ENCODE measurements around the gene TSPAN13. TPM values are rescaled to one million over a fixed set of nuclear protein-coding genes. Genes with fewer than 3 reads are reported as not detected.

Gene TSPAN13
- total RNA-seq, 1 experiment from 2014 or later: 80.8 TPM

GRCh38 chr7:16774294-16774693 lies 20.7 kb downstream of the TSPAN13 start:
- intact Hi-C loops (cut with micrococcal nuclease; ENCODE audit: unreplicated experiment): no loop called here
- BruUV-seq (replicated peaks): no TSS peak
- CTCF ChIA-PET: no interaction called here

GRCh38 chr7:16774986-16775385 lies 21.4 kb downstream of the TSPAN13 start:
- intact Hi-C loops (cut with micrococcal nuclease; ENCODE audit: unreplicated experiment): no loop called here
- H3K4me1 ChIP-seq (ENCODE audit: control insufficient read depth, insufficient read depth, low read length): peaks cover 23% of the 10 kb centered on the region
- DNase-seq (ENCODE audit: low read depth, low spot score): no peak
- no TSS peak for BruUV-seq (replicated peaks)
- H3K27me3 ChIP-seq (ENCODE audit: control insufficient read depth, insufficient read depth, low read length): no peaks in the 10 kb centered on the region
- H3K36me3 ChIP-seq (ENCODE audit: control insufficient read depth, insufficient read depth, low read length): no peaks in the 10 kb centered on the region
- no peak overlapping the region for H3K27ac ChIP-seq (ENCODE audit: low read length)
- H3K4me3 ChIP-seq (ENCODE audit: low read depth in 2 of 2, low read length in 2 of 2): no peak overlapping the region
- no peak for TF ChIP-seq SIN3A (IDR thresholded peaks at IDR 0.05; ENCODE audit: borderline replicate concordance, insufficient read depth, low read depth, low read length)
- no peak for ATAC-seq
- ChIA-PET POLR2A (interaction anchor here (0.5 kb wide), 1 partner anchor 94 kb away, joined by 3 read pairs; no protein-coding TSS in a partner anchor), CTCF (no interaction called here)
- no peaks in the 10 kb centered on the region for H3K9me3 ChIP-seq (ENCODE audit: control insufficient read depth, insufficient read depth, low read depth, low read length)
- in situ Hi-C loops (cut with HindIII; ENCODE audit: low pct_unique_long_range_greater_than_20kb, low sequenced_read_pairs): no loop called here

More at GRCh38 chr7:16774294-16774693, 20.7 kb downstream of the TSPAN13 start:
- POLR2A ChIA-PET: no interaction called here
- no peak for DNase-seq (ENCODE audit: low read depth, low spot score)
- Histone ChIP-seq H3K9me3 (ENCODE audit: control insufficient read depth, insufficient read depth, low read depth, low read length) (no peaks in the 10 kb centered on the region), H3K36me3 (ENCODE audit: control insufficient read depth, insufficient read depth, low read length) (no peaks in the 10 kb centered on the region), H3K27me3 (ENCODE audit: control insufficient read depth, insufficient read depth, low read length) (no peaks in the 10 kb centered on the region), H3K4me1 (ENCODE audit: control insufficient read depth, insufficient read depth, low read length) (peaks cover 23% of the 10 kb centered on the region), H3K4me3 (ENCODE audit: low read depth in 2 of 2, low read length in 2 of 2) (no peak overlapping the region), H3K27ac (ENCODE audit: low read length) (no peak overlapping the region)
- TF ChIP-seq TCF7L2 (IDR thresholded peaks at IDR 0.05; ENCODE audit: low read depth, low read length) (no peak), CTCF (IDR thresholded peaks at IDR 0.05) (no peak), REST (IDR thresholded peaks at IDR 0.05; ENCODE audit: insufficient read depth in 1 of 2, low read depth in 2 of 2, low read length in 1 of 2) (no peak)
- in situ Hi-C loops (cut with HindIII; ENCODE audit: low pct_unique_long_range_greater_than_20kb, low sequenced_read_pairs): no loop called here
- ATAC-seq: no peak

- DNase-seq (ENCODE audit: low read depth, low spot score) (no peak), ATAC-seq (no peak)
- ChIA-PET POLR2A (no interaction called here), CTCF (no interaction called here)
- no TSS peak for BruUV-seq (replicated peaks)
- Histone ChIP-seq H3K9me3 (ENCODE audit: control insufficient read depth, insufficient read depth, low read depth, low read length) (no peaks in the 10 kb centered on the region), H3K36me3 (ENCODE audit: control insufficient read depth, insufficient read depth, low read length) (no peaks in the 10 kb centered on the region), H3K4me3 (ENCODE audit: low read depth in 2 of 2, low read length in 2 of 2) (no peak overlapping the region), H3K4me1 (ENCODE audit: control insufficient read depth, insufficient read depth, low read length) (peaks cover 13% of the 10 kb centered on the region), H3K27me3 (ENCODE audit: control insufficient read depth, insufficient read depth, low read length) (no peaks in the 10 kb centered on the region), H3K27ac (ENCODE audit: low read length) (no peak overlapping the region)
- TF ChIP-seq TCF7L2 (IDR thresholded peaks at IDR 0.05; ENCODE audit: low read depth, low read length): no peak
- TF ChIP-seq REST (IDR thresholded peaks at IDR 0.05; ENCODE audit: insufficient read depth in 1 of 2, low read depth in 2 of 2, low read length in 1 of 2): no peak
- TF ChIP-seq SIN3A (IDR thresholded peaks at IDR 0.05; ENCODE audit: borderline replicate concordance, insufficient read depth, low read depth, low read length): no peak
- TF ChIP-seq CTCF (IDR thresholded peaks at IDR 0.05): no peak
- TF ChIP-seq POLR2AphosphoS5 (IDR thresholded peaks at IDR 0.05; ENCODE audit: low read depth, low read length): no peak
- intact Hi-C loops (cut with micrococcal nuclease; ENCODE audit: unreplicated experiment) (no loop called here), in situ Hi-C loops (cut with HindIII; ENCODE audit: low pct_unique_long_range_greater_than_20kb, low sequenced_read_pairs) (no loop called here)
Observed at GRCh38 chr7:16776053-16776452, 22.5 kb downstream of the TSPAN13 start.
